GM13977 (cell line): ENCODE results near the gene BCAP31.

Experiments used
- DNase-seq: peaks from one replicate; pipeline ENCODE4 v3.0.0; 2012; ENCODE audit warnings: low spot score
- in situ Hi-C: fragments of 300-500 bp; cut with MboI; formaldehyde crosslinking; loops from one replicate; pipeline ENCODE4 v1.12.0; 2022; ENCODE audit warnings: low sequenced_read_pairs, low pct_unique_long_range_greater_than_20kb, mixed read lengths, inconsistent platforms; ENCODE audit not compliant: unreplicated experiment
- TF ChIP-seq, protein P1 (sequence below): IDR thresholded peaks from 2 replicates; pipeline ENCODE4 v1.5.1; 2012; ENCODE audit warnings: mild to moderate bottlenecking, control low read depth; ENCODE audit not compliant: insufficient read depth; ENCODE audit errors: extremely low read depth, missing control alignments

BCAP31 gene

GRCh38 chrX:153722704-153723350 is 1.4 kb downstream of the BCAP31 start:
- DNase-seq, result no peak
- in situ Hi-C loops, result no loop called here
- TF ChIP-seq, protein P1, sequence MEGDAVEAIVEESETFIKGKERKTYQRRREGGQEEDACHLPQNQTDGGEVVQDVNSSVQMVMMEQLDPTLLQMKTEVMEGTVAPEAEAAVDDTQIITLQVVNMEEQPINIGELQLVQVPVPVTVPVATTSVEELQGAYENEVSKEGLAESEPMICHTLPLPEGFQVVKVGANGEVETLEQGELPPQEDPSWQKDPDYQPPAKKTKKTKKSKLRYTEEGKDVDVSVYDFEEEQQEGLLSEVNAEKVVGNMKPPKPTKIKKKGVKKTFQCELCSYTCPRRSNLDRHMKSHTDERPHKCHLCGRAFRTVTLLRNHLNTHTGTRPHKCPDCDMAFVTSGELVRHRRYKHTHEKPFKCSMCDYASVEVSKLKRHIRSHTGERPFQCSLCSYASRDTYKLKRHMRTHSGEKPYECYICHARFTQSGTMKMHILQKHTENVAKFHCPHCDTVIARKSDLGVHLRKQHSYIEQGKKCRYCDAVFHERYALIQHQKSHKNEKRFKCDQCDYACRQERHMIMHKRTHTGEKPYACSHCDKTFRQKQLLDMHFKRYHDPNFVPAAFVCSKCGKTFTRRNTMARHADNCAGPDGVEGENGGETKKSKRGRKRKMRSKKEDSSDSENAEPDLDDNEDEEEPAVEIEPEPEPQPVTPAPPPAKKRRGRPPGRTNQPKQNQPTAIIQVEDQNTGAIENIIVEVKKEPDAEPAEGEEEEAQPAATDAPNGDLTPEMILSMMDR, result no peak

DNA sequence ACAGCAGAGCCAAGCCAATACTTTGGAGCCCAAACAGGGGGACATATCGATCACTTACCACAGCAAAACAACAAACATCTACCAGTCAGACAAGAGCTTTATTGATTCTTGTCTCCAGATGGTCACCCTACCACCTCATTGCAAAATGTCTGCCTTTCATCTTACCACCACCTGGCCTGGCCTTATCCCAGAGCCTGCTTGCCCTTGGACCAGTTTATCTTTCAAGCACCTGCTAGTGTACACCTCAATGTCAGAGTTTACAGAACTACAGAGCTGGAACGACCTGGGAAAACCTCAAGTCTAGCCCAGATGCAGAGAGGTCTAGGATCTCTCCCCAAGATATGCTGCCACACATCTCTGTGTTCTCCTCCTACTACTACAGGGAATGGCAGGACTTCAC is 4.5 kb downstream of the BCAP31 start:
- TF ChIP-seq, protein P1, result no peak
- DNase-seq, result no peak
- in situ Hi-C loops, result no loop called here

DNA sequence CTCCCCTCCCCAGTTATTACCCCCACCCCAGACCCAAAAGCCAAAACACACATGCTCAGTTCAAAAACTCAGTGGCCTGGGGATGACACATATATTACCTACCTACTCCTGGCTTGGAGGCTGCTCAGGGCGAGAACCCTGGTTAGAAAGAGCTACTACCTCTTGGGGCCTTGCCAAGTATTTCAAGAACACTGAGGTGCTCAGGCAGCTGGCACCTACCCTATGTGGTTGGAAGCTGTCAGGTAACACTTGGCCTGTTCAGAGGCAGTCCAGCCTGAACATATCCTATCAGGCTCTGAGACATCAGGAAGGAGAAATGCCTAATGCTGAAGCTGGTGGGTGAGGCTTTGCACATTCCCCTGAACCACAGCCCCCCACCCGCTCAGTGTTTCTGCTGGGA is 4.9 kb downstream of the BCAP31 start:
- in situ Hi-C loops, result no loop called here
- TF ChIP-seq, protein P1, result no peak
- no peak for DNase-seq

DNA sequence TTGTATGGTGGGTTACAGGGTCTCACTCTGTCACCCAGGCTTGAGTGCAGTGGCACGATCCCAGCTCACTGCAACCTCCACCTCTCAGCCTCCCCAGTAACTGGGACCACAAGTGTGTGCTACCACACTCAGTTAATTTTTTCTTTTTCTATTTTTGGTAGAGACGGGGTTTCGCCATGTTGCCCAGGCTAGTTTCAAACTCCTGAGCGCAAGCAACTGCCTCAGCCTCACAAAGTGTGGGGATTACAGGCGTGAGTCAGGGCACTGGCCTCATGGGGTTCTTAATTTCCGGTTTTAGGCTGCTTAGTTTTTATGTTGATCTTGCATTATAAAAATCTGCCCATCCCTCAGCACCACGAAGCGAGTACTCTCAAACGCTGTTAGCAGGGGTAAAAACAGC is 6.7 kb downstream of the BCAP31 start:
- TF ChIP-seq, protein P1, result no peak
- in situ Hi-C loops, result no loop called here
- no peak for DNase-seq

GRCh38 chrX:153714256-153714655 is 9.9 kb downstream of the BCAP31 start:
- TF ChIP-seq, protein P1, result no peak
- DNase-seq, result no peak
- in situ Hi-C loops, result no loop called here

DNA sequence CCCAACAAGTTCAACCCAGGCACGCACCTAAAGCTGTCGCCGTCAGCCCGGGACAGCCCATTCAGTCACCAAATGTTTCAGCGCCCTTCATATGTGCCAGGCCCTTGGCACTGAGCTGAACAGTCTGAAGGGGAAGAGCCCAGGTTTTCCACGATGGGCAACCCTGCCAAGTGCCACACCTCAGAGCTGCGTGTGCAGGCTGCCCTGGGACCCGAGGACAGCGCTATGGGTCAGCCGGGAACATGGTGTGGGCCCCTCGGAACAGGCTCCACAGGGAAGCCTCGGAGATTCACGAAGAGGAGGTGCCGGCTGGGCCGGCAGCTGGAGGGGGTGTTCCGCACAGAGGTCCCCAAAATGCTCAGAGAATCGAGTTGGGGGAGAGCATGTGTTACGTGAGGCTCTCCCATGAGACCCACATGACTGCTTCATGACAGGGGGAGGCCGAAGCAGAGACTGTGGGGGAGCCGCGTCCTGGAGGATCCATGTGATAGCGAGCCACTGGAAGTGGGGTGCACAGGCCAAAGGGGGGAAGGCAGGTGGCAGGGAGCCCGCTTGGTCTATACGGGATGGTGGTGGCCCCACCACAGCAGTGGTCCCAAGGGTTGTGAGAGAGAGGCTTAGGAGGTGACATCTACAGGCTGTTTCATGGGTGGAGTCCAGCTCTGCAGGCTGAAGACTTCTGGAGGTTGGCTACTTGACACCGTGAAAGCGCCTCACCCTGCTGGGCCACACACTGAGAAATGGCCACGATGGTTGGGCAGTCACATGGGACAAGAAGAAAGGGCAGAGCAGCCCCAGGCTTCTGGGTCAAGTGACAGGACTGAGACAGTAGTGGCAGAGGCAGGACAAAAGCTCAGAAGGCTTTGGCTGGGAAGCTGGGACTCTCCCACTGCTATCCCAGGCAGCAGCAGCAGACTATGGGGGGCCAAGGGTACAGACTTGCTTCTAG is 14.2 kb downstream of the BCAP31 start:
- DNase-seq, result no peak
- in situ Hi-C loops, result no loop called here
- TF ChIP-seq, protein P1, result no peak
